Stimulated activated CD4-positive, alpha-beta T cell treated with anti-CD3 and anti-CD28 coated beads, Interleukin-4, amount 100 ng/mL, for 4 hours (primary cell): ENCODE measurements around the gene KCTD16.

Experiments
- DNase-seq, 2 experiments: peaks; one replicate each; pipeline ENCODE4 v3.0.0-alpha.2; 2020

KCTD16 gene

DNA sequence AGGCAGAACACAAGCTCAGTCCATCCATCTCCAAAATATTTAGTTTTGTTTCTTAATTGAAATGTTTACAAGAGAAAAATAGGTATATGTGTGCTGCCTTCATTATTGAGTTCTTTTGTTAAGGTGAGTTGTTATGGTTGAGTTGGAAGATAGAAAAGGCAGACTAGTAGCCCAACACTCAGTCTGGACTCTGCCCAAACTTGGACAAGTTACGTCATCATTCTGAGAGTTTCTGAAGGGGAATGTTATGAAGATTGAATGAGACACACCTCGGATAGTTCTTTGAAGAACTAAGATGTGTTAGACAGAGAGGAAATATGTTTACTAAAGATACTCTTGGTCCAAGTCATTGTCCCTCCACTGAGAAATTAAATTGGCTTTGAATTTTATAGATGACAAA, 245.5 kb downstream of the KCTD16 start:
- no peak for DNase-seq

DNA sequence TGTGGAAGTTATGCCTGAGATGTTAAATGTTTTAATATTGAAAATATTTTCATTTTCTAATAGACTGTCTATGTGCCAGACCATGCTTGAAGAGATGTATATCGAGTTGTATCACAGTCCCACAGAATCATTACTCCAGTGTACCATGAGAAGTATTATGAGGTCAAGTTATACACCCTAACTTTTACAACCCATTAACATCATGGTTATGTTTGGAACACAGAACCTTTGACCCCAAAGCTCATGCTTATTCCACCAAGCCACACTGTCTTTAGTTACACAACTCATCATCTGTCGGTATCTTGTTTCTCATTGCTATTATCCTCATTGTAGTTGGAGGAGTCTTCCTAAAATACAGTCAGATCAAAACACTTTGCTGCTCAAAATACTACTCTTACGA, 248.0 kb downstream of the KCTD16 start:
- no peak for DNase-seq

DNA sequence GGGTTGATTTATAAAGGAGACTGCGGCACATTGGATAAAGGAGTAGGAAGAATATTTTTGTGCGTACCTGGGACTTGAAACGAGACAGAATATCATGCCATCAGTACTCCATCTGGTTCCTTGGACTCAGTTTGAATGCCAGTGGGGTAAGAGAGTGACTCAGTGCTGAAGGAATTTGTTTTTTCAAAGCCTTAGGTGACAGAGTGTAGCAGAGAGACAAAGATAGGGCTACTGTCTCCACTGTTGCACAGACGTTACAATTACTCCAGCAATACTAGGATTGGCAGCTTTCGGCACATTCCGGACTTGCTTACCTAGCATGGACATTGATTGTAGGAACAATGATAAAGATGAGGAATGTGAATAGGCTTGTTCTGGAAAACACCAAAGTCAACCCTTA, 250.7 kb downstream of the KCTD16 start:
- DNase-seq: no peak

DNA sequence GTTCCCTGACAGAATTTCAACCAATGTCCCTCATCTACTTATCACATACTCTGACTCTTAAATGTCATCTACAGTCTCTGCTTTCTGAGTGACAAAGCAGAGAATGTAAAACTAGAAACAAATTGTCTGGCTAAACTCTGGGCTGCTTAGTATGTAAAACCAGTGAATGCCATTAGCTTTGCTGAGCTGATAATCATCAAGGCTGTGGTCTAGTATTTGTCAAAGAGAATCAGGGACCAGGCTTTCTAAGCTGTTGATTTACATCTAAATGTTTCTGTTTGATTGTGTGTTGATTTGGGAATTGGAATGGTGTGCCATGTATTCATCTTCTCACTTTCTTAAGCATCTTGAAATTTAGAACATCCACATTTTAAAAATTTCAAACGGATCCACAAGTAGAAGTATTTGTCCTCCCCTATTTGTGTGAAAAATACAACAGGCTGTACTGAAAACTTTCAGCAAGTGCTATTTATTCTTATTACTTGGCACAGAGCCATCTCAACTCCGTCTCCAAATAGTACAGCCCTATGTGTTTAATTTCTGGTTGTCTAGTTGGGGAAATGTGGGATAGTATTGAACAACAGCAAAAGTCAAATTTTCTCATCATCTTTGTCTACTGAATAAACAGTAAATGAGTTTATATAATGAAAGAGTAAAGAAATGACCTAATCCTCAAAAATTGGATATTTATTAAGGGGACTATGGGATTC, 251.5 kb downstream of the KCTD16 start:
- DNase-seq: no peak

DNA sequence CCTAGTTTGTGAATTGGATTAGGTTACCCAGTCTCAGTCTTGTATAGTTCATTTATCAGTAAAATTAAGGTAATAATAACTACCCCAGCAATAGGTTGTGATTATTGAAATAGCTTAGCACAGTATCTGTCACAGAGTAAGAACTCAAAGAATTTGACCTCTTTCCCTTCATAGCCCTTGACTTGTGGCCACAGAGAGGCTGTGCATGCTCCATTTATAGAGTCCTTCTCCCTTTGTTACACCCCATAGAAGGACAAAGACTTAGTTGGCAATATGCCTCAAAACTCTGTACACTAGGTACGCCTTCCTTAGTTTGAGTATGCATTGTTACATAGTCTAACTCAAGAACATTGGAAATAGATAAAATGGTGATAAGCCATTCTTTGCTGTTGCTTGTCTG, 257.2 kb downstream of the KCTD16 start:
- DNase-seq: no peak

DNA sequence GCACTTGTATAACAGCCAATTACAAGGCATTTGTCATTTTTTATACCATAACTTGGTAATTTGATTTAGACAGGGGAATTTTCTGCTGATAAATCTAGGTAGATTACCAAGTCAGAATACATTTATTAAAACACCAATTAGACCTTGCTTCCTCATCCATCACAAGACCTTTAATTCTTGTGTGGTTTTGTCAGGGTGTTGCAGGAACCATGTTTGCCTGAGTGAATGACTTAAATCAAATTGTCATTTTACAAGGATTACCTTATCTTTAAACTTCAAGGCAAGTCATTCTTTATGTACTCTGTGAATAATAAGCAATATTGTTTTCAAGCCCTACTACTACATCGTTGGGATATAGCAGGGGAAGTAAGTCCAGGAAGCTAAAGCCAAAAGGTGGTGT, 257.7 kb downstream of the KCTD16 start:
- no peak for DNase-seq

DNA sequence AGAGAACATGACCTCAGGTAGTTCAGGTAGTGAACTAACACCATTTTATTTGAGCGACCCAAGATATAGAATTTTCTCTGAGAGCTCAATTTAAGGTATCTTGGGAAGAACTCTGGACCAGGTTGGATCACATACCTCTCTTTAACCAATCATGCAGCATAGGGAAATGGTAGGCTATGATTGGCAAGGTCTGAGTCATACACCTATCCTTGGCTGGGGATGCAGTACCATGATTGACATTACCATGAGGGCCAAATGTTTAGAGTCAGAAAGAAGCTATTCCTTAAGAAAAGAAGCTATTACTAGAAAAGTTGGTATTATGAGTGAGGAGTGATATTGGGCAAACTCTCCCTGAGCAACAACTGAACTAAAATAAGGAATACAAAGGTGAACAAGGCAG, 258.7 kb downstream of the KCTD16 start:
- no peak for DNase-seq

DNA sequence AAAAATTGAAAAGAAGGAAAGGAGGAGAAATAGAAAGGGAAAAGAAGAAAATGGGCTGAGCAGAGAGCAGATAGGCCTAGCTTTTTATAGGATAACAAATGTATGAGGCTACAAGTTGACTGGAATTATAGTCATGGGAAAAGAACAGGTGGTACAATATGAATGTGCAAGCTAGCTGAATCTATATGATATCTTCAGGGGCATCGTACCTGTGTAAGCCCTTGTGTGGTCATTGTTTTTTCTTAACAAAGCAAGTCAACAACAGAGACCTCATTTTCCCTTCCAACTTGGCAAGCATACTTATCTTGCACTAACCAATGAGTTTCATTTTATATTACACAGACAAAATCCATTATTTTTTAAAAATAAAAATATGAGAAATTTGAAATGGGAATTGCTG, 259.2 kb downstream of the KCTD16 start:
- no peak for DNase-seq

DNA sequence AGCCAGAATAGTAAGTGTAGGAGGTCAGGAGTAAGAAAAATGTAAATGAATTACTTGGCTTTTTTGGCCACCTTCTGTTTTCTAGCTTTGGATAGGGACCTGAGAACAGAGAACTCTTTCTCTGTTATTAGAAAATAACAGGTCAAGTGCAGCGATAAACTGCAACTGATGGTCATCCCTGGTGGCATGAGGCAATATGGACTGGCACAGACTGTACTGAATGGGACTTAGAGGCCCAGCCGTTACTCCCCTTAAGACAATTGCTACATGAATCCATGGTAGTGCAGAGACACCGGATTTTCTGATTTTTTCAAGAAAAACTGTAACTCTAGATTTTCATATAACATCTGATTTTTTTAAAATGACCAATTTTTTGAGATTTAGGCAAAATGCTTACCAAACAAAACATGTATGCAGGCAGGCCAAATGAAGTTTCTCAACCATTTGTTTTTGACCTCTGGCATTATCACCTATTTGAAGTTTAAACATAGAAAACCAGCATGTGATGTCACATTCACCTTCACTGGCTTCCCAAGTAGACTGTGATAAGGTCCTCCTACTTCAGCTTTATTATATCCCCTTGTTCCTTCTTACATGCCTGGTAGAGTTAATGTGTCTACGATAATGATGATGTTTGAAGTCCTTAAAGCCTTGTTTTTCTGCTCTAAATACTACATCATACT, 262.6 kb downstream of the KCTD16 start:
- no peak for DNase-seq

DNA sequence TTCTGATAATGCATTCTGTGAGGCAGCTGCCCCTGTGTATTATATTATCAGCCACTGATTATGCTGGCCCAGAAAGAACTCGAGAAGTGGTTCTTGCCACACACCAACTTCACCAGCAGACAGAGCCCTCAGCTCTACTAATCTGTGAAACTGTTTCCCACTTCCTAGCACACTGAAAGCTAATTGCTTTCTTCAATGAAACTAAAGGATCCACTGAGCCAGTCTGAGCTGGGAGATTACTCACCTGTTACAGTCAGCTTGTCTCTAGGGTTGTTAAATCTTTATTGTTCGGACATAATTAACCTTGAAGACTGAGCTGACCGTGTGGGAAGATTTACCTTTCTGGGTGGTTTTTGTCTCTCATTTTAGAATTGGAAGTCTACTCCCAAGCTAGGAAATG, 263.2 kb downstream of the KCTD16 start:
- DNase-seq: no peak

DNA sequence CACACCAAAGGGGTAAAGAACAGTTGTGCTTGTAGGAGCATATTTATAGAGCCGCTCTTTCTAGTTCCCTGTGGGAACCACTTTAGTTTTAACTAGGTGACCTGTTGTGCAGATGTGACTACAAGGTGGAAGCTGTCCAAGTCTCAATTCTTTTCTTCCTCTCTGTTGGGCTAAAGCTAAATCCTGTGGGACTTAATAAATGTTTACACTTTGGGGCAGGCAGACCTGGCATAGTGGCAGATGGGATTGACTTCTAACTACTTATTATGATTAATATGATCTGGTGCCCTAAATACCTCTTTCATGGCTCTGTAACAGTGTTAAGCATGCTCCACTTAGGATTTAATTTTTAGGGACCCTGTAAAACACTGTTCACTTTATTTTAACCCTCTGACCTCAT, 265.3 kb downstream of the KCTD16 start:
- no peak for DNase-seq

DNA sequence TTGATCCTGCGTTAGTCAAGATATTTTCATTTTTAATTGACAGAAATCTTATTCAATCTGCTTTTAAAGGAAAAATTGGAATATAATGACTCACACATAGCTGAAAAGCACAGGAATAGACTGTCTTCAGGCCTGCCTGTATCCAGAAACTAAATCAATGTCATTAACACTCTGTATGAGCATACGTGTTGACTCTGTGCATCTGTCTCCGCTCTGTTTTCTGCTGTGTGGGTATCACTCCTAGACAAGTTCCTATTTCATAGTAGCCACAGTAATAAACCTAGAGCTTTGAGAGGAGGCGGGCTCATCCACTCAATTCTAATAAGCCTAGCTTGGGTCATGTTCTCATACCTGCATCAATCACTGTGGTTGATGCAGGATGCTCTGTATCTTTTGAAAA, 267.6 kb downstream of the KCTD16 start:
- no peak for DNase-seq

DNA sequence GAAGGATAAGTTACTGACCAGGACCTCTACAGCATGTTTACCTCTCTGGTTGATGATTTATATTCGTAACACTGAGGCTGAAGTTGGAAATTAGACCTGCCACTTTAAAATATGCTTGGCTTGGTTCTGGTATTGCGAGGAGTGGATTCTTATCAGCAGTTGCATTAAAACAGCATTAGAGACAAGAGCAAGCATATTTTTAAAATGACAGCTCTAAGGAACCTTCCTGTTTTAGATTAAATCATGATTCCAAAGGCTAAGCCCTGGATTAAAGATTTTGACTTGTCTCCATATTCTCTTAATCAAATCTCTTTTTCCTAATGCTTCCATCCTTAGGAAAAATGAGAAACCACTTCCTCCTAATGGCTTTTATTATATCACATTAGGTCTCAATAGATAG, 277.8 kb downstream of the KCTD16 start:
- DNase-seq: no peak

DNA sequence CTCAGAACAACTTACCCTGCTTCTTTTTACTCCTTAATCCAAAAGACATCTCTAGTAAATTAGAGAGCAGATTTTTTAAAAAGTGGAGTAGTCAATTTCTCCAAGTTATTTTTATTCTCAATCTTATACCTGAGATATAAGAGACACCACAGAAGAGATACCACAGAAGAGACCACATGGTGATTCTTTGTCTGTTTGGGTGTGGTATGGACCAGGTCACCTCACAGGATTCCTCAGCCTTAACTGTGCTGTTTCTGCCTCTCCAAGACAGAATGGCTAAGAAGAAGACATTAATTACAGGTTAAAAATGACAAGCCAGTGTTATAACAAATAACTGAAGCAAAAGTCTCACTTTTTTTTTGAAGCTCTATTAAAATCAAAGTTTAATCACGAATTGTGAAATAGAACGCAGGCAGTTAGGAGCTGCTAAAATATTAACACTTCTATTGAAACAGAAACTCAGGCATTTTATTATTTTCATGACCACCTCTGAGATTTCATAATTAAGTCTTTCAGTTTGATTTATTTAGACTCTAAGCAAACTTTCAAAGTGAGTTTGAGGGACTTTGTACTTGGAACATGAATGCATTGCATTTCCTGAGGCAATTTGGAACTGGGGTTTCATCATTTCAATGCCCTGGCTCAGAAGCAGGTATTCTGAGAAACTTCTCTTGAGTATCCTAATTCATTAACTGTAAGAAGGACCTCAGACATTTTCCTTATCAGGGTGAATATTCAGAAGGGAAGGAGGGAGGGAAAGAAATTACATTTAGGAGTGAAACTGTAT, 280.7 kb downstream of the KCTD16 start:
- DNase-seq: no peak

DNA sequence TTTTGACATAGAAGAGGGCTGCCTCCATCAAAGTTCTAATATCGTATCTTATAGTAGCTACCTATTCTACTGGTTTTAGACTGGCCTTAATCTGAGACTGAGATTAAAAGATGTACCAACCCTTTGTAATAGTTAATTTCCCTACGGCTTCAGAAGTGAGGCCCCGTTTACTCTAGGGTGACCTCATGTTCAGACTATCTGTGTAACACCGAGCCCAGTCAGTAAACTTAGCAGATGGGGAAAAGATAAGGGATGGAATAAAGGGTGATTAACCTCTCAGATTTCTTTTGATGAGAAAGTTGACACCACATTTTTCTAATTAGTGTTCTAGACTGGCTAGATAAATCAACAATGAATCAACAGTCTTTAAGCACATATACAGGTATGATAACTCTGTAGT, 283.1 kb downstream of the KCTD16 start:
- DNase-seq: no peak

DNA sequence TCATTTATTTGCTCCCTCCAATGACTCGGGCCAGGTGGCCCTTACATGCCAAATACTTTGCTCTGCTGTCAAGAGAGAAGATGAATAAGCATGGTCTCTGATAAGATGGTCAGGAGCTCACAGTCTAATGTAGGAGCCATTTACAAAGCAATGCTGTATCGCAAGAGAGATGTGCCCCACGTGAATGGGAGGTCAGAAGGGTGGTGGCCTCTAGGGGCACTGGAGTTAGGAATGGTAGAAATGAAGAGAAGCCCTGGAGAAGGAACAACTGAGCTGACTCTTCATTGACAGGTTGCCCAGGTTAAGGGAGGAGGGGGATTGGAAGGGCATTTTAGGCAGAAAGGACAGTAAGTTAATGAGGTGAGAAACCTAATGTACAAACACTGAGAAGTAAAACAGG, 286.5 kb downstream of the KCTD16 start:
- no peak for DNase-seq

DNA sequence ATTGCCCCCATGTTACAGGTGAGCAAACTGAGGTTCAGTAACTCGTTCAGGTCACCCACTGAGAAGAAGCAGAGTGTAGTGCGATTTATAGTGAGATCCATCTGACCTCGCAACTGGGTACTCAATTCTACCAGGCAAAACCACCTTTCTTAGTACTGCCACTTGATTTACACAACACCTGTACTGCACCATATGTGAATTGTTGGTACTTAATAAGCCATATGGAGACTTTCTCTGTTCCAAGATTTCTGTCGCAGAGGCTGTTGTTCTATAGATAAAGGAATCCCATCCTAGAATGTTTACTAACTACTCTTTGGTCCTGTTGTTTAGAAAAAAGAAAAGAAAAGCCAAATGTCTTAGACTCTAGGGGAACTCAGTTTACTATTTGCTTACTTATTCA, 287.5 kb downstream of the KCTD16 start:
- no peak for DNase-seq

DNA sequence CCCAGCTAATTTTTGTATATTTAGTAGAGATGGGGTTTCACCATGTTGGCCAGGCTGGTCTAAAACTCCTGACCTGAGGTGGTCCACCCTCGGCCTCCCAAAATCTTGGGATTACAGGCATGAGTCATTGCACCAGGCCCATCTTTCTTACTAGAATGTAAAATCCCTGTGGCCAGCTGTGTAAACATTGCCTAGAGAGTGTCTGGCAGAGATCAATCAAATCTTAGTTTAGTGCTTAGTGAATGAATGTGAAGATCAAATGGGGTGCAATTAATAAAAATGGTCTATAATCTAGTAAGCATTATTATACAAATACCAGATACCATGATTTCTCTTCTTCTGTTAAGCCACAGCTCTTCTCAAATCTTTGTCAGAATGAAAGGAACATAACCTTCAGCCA, 289.9 kb downstream of the KCTD16 start:
- no peak for DNase-seq

DNA sequence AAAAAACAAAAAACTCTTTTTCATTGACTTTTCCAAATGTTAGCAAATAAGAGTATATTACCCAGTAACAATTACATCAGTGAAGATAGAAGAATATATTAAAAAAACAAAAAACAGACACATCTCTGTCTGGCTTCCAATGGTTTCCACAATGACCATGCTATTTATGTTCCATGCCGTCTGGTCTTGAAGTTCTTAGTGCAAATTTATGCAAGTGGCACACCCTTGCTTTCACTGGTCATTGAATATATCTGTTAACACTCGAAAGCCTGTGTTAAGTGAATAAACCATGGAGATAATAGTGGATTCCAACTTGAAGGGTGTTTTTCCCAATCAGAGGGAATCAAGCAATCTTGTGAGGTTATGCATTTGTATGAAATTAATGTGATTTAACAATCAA, 291.9 kb downstream of the KCTD16 start:
- no peak for DNase-seq

DNA sequence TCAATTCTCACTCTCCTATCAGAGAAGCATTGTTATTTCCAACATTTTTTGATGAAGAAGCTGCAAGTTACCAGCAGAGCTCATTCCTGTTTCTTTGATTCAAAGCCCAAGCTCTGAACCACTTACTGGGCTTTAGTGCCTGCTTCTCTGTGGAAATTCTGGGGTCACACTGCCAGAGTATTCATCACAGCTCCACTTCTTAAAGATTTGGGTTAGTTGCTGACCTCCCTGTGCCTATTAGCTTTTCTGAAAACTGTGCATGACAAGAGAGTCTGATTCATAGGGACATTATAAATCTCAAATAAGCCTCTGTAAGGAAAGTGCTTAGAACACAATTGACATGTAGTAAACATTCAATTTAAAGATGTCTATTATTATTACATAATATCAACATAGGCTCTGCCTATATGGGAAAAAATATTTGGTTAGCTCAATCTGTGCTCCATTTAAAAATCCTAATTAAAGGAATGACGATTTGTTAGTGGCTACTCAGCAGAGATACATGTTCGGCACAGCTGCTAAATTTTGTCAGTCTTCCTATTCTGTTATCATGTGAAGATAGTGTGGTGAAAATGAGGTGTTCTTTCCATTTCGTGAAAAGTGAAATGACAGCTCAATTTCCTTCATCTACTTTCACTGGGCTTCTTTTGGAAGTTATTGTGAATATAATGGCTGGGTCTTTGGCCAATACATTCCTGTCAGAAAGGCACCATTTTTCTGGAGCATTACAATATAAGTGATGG, 293.0 kb downstream of the KCTD16 start:
- no peak for DNase-seq

DNA sequence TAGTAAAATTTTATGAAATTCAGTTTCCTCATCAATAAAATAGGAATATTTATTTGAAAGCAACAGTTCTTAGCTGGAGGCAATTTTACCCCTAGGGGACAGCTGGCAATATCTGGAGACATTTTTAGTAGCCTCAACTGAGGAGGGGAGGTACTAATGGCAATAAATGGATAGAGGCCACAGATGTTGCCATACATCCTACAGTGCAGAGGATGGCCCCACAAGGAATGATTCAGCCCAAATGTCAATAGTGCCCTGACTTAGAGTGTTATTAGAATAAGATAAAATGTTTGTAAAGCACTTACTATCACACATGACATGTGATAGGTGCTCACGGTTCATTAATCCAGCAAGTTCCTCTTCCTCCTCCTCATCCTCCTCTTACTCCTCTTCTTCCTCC, 293.6 kb downstream of the KCTD16 start:
- no peak for DNase-seq

DNA sequence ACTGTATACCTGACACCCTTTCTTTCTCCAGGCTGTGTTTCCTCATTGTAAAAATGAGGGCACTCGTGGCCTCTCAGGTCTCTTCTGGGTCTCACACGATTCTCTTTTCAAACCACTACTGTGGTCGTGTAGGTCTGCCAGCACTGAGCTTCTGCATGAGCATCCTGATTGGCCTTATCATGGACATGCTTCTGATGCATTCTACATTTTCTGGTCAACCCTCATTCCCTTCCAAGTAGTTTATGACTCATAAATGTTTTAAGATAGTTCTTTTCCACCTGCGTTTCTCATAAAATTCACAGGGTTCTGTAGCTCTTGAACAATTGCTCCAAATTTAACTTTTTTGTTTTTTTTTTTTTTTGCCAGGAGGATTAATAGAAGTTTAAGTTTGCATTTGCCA, 294.8 kb downstream of the KCTD16 start:
- DNase-seq: no peak

DNA sequence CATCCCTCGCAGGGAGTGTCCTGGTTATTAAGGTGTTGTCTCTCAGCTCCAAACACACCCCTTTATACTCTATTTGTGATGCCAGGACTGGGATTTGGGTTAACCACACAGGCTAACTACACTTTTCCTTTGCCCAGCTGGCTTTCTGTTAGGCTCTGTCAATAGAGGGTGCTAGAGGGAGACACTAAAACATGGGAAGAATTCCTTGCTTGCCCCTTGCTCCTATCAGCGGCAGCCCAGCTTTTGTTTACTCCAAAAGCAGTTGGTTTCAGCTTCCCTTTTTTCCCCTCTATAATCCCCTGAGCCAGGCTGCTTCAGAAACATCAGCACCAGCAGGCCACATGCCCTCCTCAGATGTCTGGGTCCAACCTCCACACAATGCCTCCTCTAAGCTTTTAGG, 297.1 kb downstream of the KCTD16 start:
- DNase-seq: no peak

DNA sequence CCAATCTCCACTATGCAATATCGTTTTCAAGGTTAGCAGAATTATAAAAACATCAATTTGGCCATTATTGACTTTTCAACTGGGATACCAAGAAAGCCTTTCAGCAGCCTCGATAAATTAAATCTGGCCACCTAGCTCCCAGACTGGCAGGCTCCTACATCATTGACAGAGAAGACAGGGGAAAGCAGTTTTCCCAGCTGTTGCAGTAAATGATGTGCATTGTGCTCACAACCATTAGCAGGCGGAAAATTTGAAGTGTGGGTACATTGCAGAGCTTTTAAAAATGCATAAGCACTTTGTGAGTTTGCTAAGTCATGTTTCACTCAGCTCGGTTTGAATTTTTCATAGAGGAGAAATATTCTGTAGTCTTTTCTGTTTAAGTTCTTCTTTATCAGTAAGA, 297.9 kb downstream of the KCTD16 start:
- DNase-seq: no peak
